AG04450 (cell line): ENCODE data around the gene GRIP1. TPM values are rescaled to one million over a fixed set of nuclear protein-coding genes. Genes with fewer than 3 reads are reported as not detected.

Source experiments
- CTCF ChIA-PET: fragments of 300-600, 350-600 bp; formaldehyde crosslinking; extraction: SDS; loops from one replicate; lab custom pipeline; 2022; ENCODE audit warnings: antibody characterized with exemption, inconsistent platforms; lab: Charles Lee
- POLR2A ChIA-PET: fragments of 350-600 bp; formaldehyde crosslinking; extraction: SDS; loops from one replicate; lab custom pipeline; 2021; ENCODE audit warnings: antibody characterized with exemption, inconsistent platforms; lab: Yijun Ruan, JAX
- DNase-seq: peaks from one replicate; pipeline ENCODE4 v3.0.0-alpha.2; 2011; ENCODE audit warnings: low read depth, low spot score
- H3K27ac ChIP-seq: one replicate; pipeline ENCODE4 v1.5.1; 2012; ENCODE audit warnings: low read depth, low read length, control low read depth
- H3K27me3 ChIP-seq: one replicate; pipeline ENCODE4 v1.6.0; 2012; ENCODE audit warnings: low read length; ENCODE audit not compliant: control insufficient read depth, insufficient read depth
- H3K4me3 ChIP-seq: 2 replicates; pipeline ENCODE4 v1.5.1; 2011; ENCODE audit warnings: mild to moderate bottlenecking, low read depth, low read length, control low read depth
- H3K9me3 ChIP-seq: 2 replicates; pipeline ENCODE4 v1.5.1; 2012; ENCODE audit warnings: low read length; ENCODE audit not compliant: control insufficient read depth, insufficient read depth
- CTCF ChIP-seq: IDR thresholded peaks from 2 replicates; pipeline ENCODE4 v1.5.1; 2011; ENCODE audit warnings: low read depth, low read length, control low read depth, inconsistent platforms
- polyA plus RNA-seq: library from polyadenylated mRNA; depleted of rRNA; stranded (reverse); fragments of >200 nt; gene quantifications from 2 replicates; pipeline ENCODE4 v1.2.3, GENCODE V29; 2011

GRIP1 gene
- polyA plus RNA-seq, 1 experiment = not detected

GRCh38 chr12:66590275-66590985 lies 88.4 kb downstream of the GRIP1 start:
- no peaks in the 10 kb centered on the region for H3K27me3 ChIP-seq
- no peak for TF ChIP-seq CTCF
- POLR2A ChIA-PET = no interaction called here
- CTCF ChIA-PET = no interaction called here
- no peaks in the 10 kb centered on the region for H3K9me3 ChIP-seq
- no peak overlapping the region for H3K27ac ChIP-seq
- DNase-seq = no peak
- H3K4me3 ChIP-seq = no peak overlapping the region

- no peak for TF ChIP-seq CTCF
- ChIA-PET CTCF (no interaction called here), POLR2A (no interaction called here)
- no peak overlapping the region for H3K27ac ChIP-seq
- H3K9me3 ChIP-seq = no peaks in the 10 kb centered on the region
- no peaks in the 10 kb centered on the region for H3K27me3 ChIP-seq
- no peak for DNase-seq
- no peak overlapping the region for H3K4me3 ChIP-seq
Observed at GRCh38 chr12:66589095-66589494, 89.8 kb downstream of the GRIP1 start.

- H3K9me3 ChIP-seq = no peaks in the 10 kb centered on the region
- POLR2A ChIA-PET = no interaction called here
- H3K4me3 ChIP-seq = no peak overlapping the region
- H3K27ac ChIP-seq = no peak overlapping the region
- no peak for DNase-seq
- no peaks in the 10 kb centered on the region for H3K27me3 ChIP-seq
- no peak for TF ChIP-seq CTCF
- CTCF ChIA-PET = interaction anchor here (1.0 kb wide), 1 partner anchor 121 kb away, joined by 3 read pairs; no protein-coding TSS in a partner anchor
Observed at GRCh38 chr12:66587912-66588311, 91.0 kb downstream of the GRIP1 start.

- no peaks in the 10 kb centered on the region for H3K9me3 ChIP-seq
- ChIA-PET POLR2A (no interaction called here), CTCF (no interaction called here)
- no peak for DNase-seq
- no peak overlapping the region for H3K27ac ChIP-seq
- no peak overlapping the region for H3K4me3 ChIP-seq
- no peaks in the 10 kb centered on the region for H3K27me3 ChIP-seq
- TF ChIP-seq CTCF = no peak
Observed at GRCh38 chr12:66584673-66585072, 94.2 kb downstream of the GRIP1 start.

GRCh38 chr12:66573605-66574004 lies 105.3 kb downstream of the GRIP1 start:
- TF ChIP-seq CTCF = no peak
- Histone ChIP-seq H3K4me3 (no peak overlapping the region), H3K27me3 (peaks cover 2% of the 10 kb centered on the region), H3K9me3 (no peaks in the 10 kb centered on the region; the same call in 1 of the 2 replicates), H3K27ac (no peak overlapping the region)
- POLR2A ChIA-PET = no interaction called here
- DNase-seq = no peak
- CTCF ChIA-PET = no interaction called here
